Measurements from ENCODE around the gene RASA2.

Gene RASA2

GRCh38 chr3:141650783-141651182 lies 164.0 kb downstream of the RASA2 start:
- DNase-seq: no peak

DNA sequence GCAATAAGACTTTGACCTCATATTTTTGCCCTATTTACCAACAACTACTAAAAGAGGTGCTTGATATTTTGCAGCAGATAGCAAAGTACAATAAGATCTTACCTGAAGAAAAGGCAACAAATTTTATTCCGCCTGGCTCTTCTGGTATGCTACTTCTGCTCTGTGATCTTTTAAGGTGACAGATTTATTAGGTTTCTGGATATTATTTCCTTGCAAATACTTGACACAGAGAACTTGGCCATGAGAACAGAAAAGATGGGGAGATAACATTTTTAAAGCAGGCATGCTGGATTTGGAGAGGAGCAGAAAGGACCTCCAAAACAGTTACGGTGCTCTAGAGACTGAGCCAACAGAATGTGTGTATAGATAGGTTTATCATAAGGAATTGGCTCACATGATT lies 164.6 kb downstream of the RASA2 start:
- DNase-seq: no peak

GRCh38 chr3:141652349-141652748 lies 165.5 kb downstream of the RASA2 start:
- DNase-seq: no peak

DNA sequence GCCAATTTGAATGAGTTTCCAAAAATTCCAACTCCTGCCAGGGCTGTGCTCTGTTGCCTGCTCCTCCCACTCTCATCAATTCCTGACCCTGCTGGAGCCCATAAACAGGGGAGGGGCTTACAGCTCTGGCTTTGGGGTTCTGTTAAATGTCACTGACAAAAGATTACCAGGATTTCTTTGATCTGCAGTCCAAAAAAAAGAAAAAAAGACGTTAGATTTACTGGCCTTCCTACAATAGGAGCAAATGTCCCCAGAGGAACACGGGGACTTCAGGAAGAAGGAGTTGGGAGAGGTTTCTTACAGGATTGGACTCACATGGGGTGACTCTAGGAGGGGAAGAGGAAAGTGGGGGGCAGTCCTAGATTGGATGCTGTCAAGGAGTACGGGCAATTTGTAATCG lies 167.0 kb downstream of the RASA2 start:
- DNase-seq: no peak

GRCh38 chr3:141655801-141656200 lies 169.0 kb downstream of the RASA2 start:
- DNase-seq: no peak

DNA sequence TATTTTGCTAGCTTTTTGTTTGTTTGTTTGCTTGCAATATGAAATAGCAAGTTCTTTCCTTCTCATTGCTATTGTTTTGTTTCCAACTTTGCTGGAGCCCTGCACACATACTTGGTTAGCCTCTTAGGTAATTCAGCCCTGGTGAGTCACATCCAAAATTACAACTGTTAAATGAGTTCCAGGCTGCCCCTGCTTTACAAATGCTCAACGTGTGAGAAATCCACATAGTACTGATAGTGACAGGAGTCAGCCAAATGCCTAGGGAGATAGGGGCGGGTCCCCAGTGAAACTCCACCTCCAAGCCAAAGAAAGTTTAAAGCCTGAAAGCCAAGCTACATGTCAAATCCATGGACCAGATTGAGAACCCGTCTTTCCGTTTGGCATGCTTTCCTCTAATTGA lies 169.9 kb downstream of the RASA2 start:
- no peak for DNase-seq

- DNase-seq: no peak
Measured at GRCh38 chr3:141657516-141657915, 170.7 kb downstream of the RASA2 start.

- DNase-seq: no peak
Measured at GRCh38 chr3:141659821-141660613, 173.2 kb downstream of the RASA2 start.

- no peak for DNase-seq
Measured at GRCh38 chr3:141660614-141660947, 173.8 kb downstream of the RASA2 start.

DNA sequence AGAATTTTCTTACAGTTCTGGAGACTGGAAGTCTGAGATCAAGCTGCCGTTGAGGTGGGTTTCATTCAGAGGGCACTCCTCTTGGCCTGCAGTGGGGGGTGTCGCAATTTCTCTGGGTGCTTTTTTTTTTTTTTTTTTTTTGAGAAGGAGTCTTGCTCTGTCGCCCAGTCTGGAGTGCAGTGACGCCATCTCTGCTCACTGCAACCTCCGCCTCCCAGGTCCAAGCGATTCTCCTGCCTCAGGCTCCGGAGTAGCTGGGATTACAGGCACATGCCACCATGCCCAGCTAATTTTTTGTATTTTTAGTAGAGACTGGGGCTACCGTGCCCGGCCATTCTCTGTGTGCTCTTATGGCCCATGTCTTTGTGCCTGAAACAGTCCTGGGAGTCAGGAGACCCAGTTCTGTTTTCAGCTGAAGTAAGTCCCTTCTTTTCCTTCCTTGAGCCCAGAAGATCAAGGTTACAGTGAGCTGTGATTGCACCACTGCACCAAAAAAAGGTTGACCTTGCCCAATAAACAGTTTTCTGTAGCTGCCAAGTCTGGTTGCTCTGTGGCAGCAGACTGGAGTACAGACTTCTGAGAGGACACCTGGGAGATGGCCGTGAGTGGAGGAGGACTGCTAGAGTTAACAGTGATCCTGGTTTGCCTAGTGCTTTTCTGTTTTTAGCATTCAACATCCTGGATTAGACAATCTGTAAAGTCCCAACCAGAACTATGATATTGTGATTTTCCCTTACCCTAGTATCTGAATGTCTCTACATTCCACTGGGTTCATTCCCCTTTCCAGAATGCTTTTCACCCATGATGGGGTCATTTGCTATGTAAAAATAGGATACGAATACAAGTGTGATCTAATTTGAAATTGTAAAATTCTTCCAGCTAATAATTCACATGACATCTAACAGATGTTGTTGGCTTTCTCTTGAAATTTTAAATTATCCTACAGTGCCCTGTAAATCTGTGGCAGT lies 174.7 kb downstream of the RASA2 start:
- no peak for DNase-seq

DNA sequence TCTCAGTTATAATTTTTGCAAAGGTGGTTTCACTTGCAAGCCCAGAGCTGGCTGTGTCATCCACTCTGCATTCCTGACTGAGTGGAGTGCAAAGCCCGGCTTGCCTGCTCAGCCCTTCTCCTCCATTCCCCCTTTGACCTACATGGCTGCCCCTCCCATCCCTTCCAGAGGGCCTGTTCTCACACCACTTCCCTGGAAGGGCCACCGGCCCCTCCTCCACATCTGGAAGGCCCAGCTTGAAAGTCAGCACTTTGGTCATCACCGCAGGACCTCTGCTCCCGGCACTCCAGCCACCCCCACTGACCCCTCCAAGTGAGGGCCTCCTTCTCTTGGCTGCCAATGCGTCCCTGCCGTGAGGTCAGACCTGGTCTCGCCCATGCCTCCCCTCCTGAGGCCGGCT lies 177.2 kb downstream of the RASA2 start:
- no peak for DNase-seq
